Tibial nerve (tissue), 4 donors: ENCODE data around the gene MLLT10.

Experiments
- CTCF ChIP-seq, 5 experiments: fragments of 200-600 bp in 3 of 5; fragments of 450-650 bp in 2 of 5; sonication (generic) in 3 of 5; IDR thresholded peaks; one replicate each; pipeline ENCODE4 v1.5.1; 2016 to 2019; ENCODE audit warnings: antibody characterized with exemption in 5 of 5, mild to moderate bottlenecking in 3 of 5, moderate library complexity in 2 of 5
- EP300 ChIP-seq, 2 donors: sonication (generic); formaldehyde crosslinking; IDR thresholded peaks; one replicate each; pipeline ENCODE4 v1.6.1; 2017; ENCODE audit warnings: antibody characterized with exemption in 2 of 2, mild to moderate bottlenecking in 1 of 2
- POLR2A ChIP-seq, 2 donors: fragments of 450-650 bp; IDR thresholded peaks; one replicate each; pipeline ENCODE4 v1.6.1; 2017; ENCODE audit warnings: antibody characterized with exemption in 2 of 2, mild to moderate bottlenecking in 2 of 2, moderate library complexity in 2 of 2

DNA sequence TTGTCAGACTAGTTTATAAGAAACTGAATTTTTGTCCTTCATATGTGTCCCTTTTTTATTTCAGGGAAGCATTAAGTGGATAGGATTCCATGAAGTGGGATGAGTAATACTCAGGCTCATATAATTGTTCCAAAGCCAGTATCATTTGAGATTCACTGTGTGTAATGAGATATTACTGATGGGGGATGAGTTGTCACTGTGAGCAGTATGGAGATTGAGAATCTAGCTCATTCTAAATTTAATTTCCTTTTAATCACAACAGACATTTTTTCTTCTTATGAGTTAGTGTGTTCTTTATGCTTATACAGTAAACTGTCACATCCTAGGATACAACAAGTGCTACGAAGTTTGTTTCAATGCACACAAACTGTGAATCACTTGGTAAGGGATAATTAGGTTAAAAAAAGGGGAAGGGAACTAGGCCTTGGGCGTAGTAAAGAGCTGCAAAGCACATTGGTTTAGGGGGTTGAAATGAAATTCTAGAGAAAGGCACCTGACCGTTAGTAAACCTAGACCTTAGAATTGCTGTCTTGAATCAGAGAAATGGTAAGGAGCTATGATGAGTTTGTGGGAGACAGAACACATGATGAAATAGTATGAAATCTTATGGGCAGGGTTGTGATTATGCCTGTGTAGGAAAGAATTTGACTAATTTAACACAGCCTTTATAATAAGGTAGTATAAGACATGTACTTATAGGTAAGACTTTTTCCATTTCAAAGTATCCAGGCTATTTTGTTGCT, 153.4 kb downstream of the MLLT10 start:
- TF ChIP-seq CTCF (IDR thresholded peaks at IDR 0.05) (no peak), EP300 (IDR thresholded peaks at IDR 0.05) (no peak), POLR2A (IDR thresholded peaks at IDR 0.05) (no peak)
